Endothelial cell (in vitro differentiated cells): ENCODE measurements around the gene C1orf167. TPM values are rescaled to one million over a fixed set of nuclear protein-coding genes. Genes with fewer than 3 reads are reported as not detected.

ENCODE experiments used
- DNase-seq: peaks from one replicate; pipeline ENCODE4 v3.0.0; 2021; ENCODE audit warnings: low spot score
- H3K27ac Mint-ChIP-seq: one replicate; pipeline ENCODE4 v1.8.0; 2021; ENCODE audit warnings: mixed read lengths, inconsistent platforms; ENCODE audit not compliant: unreplicated experiment
- H3K27me3 Mint-ChIP-seq: one replicate; pipeline ENCODE4 v1.8.0; 2021; ENCODE audit warnings: mild to moderate bottlenecking, moderate library complexity, mixed read lengths, inconsistent platforms; ENCODE audit not compliant: unreplicated experiment
- H3K36me3 Mint-ChIP-seq: one replicate; pipeline ENCODE4 v1.8.0; 2021; ENCODE audit warnings: mild to moderate bottlenecking, low read depth, mixed read lengths, inconsistent platforms; ENCODE audit not compliant: unreplicated experiment
- H3K4me1 Mint-ChIP-seq: one replicate; pipeline ENCODE4 v1.8.0; 2021; ENCODE audit warnings: mild to moderate bottlenecking, mixed read lengths, inconsistent platforms; ENCODE audit not compliant: unreplicated experiment
- H3K4me3 Mint-ChIP-seq: one replicate; pipeline ENCODE4 v1.8.0; 2021; ENCODE audit warnings: mild to moderate bottlenecking, mixed read lengths, inconsistent platforms; ENCODE audit not compliant: unreplicated experiment
- H3K9me3 Mint-ChIP-seq: one replicate; pipeline ENCODE4 v1.8.0; 2021; ENCODE audit warnings: mixed read lengths, inconsistent platforms; ENCODE audit not compliant: unreplicated experiment
- total RNA-seq: library from RNA; stranded (reverse); fragmentation: NEBNext Ultra II Directional; extraction: Animal tissue kit (Norgen Biotek cat#: 25700); gene quantifications from one replicate; pipeline ENCODE4 v1.2.1, GENCODE V29; 2021; ENCODE audit not compliant: unreplicated experiment
- TF ChIP-seq, protein P1 (sequence below): fragments of 200-600 bp; sonication (generic); IDR thresholded peaks from one replicate; pipeline ENCODE4 v1.5.0; 2021; ENCODE audit warnings: antibody characterized with exemption; ENCODE audit not compliant: unreplicated experiment

Gene C1orf167
- total RNA-seq, 1 donor from 2014 or later = 0.44 TPM

GRCh38 chr1:11790880-11791715 is 29.1 kb downstream of the C1orf167 start:
- TF ChIP-seq, protein P1, sequence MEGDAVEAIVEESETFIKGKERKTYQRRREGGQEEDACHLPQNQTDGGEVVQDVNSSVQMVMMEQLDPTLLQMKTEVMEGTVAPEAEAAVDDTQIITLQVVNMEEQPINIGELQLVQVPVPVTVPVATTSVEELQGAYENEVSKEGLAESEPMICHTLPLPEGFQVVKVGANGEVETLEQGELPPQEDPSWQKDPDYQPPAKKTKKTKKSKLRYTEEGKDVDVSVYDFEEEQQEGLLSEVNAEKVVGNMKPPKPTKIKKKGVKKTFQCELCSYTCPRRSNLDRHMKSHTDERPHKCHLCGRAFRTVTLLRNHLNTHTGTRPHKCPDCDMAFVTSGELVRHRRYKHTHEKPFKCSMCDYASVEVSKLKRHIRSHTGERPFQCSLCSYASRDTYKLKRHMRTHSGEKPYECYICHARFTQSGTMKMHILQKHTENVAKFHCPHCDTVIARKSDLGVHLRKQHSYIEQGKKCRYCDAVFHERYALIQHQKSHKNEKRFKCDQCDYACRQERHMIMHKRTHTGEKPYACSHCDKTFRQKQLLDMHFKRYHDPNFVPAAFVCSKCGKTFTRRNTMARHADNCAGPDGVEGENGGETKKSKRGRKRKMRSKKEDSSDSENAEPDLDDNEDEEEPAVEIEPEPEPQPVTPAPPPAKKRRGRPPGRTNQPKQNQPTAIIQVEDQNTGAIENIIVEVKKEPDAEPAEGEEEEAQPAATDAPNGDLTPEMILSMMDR = no peak
- no peak for DNase-seq
- Mint-ChIP-seq H3K9me3 (no peaks in the 10 kb centered on the region), H3K36me3 (peaks cover 26% of the 10 kb centered on the region), H3K27ac (no peak overlapping the region), H3K27me3 (peaks cover 14% of the 10 kb centered on the region), H3K4me1 (peaks cover 2% of the 10 kb centered on the region), H3K4me3 (peak overlapping the region; percentile 71)

DNA sequence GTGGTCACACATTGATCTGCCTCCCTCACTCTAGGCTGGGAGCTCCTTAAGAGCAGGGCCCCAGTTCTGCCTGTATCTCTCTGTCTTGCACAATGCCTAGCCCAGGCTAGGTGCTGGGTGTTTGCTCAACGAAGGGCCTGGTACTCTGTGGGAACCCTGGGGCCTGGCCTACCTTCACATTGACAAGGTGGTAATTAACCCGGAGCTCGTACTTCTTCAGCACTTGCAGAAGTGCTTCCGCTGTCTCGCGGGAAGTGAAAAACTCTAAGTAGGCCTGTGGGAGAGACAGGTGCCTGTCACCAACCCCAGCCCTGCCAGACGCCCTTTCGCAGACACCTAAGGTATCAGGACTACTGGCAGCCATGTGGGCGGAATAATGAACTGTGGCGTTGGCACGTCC is 30.1 kb downstream of the C1orf167 start:
- peak overlapping the region; percentile 71 for H3K4me3 Mint-ChIP-seq
- H3K27ac Mint-ChIP-seq = no peak overlapping the region
- H3K4me1 Mint-ChIP-seq = peaks cover 2% of the 10 kb centered on the region
- no peaks in the 10 kb centered on the region for H3K9me3 Mint-ChIP-seq
- no peak for DNase-seq
- peaks cover 31% of the 10 kb centered on the region for H3K36me3 Mint-ChIP-seq
- TF ChIP-seq, protein P1 = no peak
- peaks cover 14% of the 10 kb centered on the region for H3K27me3 Mint-ChIP-seq

- no peak overlapping the region for H3K4me3 Mint-ChIP-seq
- peaks cover 14% of the 10 kb centered on the region for H3K27me3 Mint-ChIP-seq
These were observed 31.8 kb downstream of the C1orf167 start for GRCh38 chr1:11793819-11794218.

GRCh38 chr1:11794446-11795237 is 32.6 kb downstream of the C1orf167 start:
- DNase-seq = no peak
- Mint-ChIP-seq H3K27me3 (peaks cover 14% of the 10 kb centered on the region), H3K9me3 (no peaks in the 10 kb centered on the region), H3K4me1 (peaks cover 2% of the 10 kb centered on the region), H3K4me3 (no peak overlapping the region), H3K27ac (no peak overlapping the region), H3K36me3 (peaks cover 31% of the 10 kb centered on the region)
- TF ChIP-seq, protein P1 = no peak

More at GRCh38 chr1:11793819-11794218, 31.8 kb downstream of the C1orf167 start:
- DNase-seq = no peak
- TF ChIP-seq, protein P1 = no peak
- no peaks in the 10 kb centered on the region for H3K9me3 Mint-ChIP-seq
- H3K27ac Mint-ChIP-seq = no peak overlapping the region
- peaks cover 2% of the 10 kb centered on the region for H3K4me1 Mint-ChIP-seq
- H3K36me3 Mint-ChIP-seq = peaks cover 31% of the 10 kb centered on the region
